ENCODE results near the gene TICAM2.

Gene TICAM2

DNA sequence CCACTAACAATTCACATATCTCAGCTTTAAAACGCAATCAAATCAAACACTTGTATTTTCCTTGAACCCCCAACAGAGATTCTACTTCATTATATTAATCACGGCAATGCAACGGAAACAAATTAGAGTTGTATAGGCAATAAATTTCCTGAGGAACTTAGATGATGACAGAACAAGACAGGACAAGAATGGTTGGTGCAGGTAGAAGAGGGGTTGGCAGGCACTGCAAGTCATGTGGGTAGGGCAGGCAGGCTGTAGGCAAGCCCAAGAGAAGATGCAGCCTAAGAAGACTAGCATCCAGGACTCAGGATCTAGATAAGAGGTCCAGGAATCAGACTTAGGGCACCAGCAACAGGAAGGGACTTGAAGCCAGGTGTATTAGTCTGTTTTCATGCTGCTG is 41.1 kb downstream of the TICAM2 start:
- DNase-seq = no peak

DNA sequence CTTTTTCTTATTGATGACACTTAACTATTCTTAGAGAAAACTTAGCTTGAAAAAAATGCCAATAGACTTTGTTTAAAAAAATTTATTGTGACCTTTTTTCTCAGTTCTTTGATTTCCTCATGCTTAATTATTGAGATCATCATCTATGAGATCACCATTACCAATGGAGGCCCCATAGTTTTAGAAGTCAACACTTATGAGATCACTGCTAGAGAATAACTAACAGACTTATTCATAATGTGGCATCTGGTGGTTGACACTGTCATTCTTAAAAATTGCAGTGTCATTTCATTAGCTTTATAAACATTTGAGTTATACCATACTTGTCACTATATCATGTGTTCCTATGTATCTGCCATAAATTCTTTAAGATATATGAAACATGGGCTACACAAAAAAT is 42.8 kb downstream of the TICAM2 start:
- peak in 1 of 2 experiments; percentile 38 for DNase-seq

DNA sequence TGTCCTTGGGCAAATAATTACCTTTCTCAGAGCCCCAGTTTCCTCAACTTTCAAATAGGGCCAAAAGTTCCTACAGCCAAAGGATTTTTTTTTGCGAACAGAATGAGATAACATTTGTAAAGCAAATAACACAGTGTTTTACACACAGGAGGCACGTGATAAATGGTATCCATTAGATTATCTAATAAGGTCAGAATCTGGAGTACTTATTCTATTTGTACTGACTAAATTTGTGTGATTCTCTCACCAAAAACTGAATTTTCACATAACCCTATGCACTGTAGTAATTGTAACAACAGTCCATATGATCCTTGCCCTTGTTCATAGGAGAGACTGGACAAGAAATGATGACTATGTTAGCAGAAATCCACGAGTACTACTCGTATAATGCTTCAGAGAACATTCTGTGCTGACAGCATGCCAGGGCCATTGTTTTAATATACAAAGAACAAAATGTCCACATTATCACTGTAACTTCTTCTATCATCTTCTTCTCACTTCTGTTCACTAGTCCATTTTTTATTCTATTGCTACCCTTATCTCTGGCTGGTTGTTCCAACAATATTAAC is 43.8 kb downstream of the TICAM2 start:
- DNase-seq = no peak

DNA sequence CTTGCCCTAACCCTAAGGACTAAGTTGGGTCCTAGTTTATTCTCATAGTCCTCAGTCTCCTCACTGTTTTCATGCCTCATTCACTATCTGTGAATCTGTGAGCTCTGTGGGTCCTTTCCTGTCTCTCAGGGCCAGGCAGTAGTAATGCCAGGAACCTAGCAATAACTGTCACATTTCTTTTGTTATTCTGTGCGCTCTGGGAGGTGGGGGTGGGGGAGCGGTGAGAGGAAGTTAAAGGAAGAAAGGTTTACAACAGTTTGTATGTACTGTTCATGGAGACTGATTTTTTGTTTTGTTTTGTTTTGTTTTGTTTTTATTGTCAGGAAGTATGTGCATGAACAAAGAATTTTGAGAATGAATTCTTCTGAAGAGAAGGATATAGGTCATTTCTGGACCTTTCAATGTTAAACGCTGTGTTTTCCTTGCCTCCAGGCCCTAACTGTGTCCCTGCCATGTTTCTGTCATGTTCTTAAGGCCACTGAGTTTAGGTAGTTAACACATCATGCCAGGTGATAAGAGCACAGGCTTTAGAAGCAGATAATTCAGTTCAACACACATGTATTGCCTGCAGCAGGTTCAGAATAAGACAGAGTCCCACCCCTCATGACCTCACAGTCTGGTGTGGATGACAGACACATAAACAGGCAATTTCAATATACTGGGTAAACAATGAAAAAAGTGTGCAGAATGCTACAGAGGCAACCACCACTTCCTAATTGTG is 44.5 kb downstream of the TICAM2 start:
- DNase-seq = peak in 1 of 2 experiments; percentile 12

DNA sequence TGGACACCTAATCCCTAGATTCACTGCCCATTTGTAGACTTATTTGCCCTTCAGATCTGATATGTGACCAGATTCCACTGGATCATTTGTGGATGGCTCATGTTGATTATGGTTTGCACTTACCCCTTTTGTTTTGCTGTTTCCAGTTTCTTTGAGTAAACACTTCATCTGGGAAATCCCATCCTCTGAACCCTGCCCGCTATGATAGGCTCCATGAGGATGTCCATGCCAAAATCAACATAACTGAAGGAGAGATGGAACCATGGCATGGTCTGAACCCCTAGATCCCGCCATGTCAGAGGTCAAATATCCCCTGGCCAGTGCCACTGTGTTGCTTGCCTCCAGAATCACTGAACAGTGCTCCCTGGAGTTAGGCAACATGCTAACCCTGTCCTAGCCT is 46.0 kb downstream of the TICAM2 start:
- no peak for DNase-seq

DNA sequence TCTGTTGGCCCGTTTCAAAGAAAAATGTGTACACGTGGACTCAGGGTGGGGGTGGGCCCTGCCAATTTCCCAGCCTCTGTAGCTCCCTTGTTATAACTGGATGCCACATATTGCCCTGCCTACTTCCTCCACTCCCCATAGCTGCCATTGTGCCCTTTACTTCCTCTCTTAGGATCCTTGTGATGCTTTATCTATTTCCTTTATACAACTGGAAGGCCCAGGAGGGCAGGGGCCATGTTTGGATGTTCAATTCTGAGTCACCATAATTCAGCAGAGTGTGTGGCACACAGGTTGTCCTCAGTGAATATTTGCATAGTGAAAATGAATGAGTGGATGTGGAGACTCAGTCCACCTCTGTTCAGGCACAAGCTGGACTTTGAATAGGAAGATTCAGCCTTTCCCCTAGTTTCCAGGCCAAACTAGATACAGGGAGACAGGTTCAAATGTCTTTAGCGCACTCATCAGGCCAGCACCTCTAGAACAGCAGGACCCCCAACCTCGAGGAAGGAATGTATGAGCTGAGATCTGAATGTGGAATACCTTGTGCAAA is 47.1 kb downstream of the TICAM2 start:
- no peak for DNase-seq

DNA sequence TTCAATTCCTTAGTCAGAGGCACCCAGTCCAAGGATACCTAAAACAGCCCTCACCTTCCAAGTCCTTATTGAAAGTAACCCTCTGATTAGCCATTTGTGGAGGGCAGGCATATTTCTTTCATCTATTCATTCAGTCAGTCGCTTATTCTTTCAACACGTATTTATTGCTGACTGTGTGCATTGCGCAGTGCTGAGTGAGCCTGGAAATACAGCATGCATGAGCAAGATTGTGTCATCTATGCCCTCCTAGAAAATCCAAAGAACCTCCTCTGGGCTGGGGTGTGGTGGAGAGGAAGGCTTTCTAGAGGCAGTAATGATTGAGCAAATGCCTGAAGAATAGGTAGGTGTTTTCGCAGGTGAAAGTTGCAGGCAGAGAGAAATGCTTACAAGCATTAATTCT is 49.2 kb downstream of the TICAM2 start:
- no peak for DNase-seq

DNA sequence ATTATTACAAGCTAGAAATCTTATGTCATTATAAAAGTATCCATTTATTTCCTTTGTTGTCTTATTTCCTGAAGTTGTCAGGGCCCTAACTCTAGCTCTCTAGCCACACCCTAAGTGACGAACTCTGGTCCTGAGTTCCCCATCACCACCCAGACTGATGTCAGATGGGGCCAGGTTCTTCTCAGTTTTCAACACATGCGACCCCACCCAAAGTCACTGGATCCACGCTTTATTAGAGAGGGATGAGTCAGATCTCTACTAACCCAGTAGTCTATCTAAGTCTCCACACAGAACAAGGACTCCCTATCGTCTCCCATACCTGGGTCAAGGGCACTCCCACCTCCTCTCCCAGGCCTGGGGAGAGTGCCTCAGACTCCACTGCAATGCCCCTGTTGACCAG is 50.9 kb downstream of the TICAM2 start:
- no peak for DNase-seq

DNA sequence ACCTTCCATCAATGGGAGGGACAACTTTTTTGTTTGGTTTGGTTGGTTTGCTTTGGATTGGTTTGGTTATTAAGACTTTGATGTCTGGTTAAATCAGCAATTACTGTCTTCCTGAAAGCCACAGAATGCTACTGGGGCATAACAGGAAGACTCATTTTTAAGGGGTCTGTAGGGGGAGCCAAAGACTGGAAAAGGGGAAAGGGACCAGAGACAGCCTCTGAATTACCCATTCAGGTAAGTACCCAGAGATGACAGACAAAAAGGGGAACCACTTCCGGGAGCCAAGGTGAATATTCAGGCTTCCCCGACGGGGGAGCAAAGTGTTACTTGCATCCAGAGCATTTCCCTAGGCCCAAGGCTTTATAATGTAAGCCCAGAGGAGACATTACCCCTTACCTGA is 53.1 kb downstream of the TICAM2 start:
- DNase-seq = peak; percentile 12 to 15

DNA sequence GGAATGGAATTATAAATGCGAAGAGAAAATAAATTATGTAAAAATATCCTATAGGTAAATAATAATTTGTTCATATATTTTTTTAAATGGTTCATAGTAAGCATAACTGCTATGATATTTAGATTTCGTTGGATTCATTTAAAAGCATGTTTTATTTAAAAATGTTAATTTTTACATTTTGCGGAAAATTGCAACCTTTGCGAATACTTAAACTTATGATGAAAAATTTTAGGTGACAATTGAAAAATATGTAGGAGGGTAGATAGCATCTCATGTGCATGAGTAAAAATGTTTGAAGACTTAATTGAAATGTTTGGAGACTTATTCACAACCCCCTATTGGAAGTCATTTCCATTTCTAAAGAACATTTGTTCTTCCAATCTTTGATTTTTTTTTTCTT is 53.6 kb downstream of the TICAM2 start:
- no peak for DNase-seq

DNA sequence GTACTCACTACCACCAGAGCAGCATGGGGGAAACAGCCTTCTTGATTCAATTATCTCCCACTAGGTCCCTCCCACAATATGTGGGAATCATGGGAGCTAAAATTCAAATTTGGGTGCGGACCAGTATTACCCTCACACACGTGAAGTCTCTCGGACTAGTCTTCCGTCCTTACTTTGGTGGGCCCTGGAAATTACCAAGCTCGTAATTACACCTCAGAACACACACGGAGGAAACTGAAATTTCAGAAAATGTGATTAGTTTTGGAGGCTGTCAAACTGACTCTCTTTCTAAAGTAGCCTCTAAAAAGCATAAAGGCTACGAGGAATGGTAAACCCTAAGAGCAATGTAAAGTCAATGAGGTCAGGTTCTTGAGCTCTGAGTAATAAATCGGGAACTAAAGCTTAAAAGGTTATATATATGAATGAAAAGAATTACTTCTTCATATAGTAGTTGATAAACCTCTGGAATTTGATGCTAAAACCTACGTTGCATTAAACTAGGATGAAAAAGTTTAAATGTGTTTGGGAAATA is 56.9 kb downstream of the TICAM2 start:
- no peak for DNase-seq

DNA sequence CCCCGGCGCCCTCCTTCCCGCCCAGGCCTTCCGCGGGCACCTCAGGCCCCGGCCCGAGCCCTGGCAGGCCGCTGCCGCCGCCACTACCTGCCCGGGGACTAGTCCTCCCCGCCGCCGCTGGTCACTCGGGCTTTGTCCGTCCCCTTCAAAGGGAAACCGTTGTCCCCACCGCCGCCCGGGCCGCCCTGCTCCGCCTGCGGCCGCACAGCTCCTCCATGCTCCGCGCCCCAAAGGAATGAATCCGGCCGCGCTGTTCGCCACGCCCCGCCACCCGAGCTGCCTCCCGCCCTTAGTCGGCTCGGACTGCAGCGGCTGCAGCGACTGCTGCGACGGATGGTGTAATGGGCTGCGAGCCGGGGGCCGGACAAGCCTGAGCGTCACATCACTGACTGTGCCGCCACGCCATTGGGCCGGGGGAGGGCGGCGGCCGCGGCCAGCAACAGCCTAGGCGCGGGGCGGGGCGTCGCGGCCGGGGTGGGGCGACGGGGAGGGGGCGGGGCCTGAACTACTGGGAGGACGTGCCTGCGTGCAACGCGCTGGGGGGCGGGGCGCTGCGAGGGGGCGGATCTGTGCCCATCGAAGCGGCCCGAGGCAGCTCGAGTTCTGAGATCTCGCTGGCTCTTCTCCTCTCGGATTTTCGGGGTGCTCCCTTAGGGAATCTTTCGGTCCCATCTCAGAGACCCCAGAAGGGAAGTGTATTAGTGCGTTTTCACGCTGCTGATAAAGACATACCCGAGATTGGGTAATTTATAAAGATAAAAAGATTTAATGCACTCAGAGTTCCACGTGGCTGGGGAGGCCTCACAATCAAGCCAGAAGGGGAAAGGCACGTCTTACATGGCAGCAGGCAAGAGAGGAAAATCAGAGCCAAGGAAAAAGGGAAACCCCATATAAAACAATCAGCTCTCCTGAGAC is 57.6 kb downstream of the TICAM2 start, which contains the start of gene FEM1C:
FEM1C (minus strand) TSS at position 340 of the 915 bp plus-strand sequence. CDS start 1,282 bp downstream, outside the sequence.
- DNase-seq = peak; percentile 84 to 97

DNA sequence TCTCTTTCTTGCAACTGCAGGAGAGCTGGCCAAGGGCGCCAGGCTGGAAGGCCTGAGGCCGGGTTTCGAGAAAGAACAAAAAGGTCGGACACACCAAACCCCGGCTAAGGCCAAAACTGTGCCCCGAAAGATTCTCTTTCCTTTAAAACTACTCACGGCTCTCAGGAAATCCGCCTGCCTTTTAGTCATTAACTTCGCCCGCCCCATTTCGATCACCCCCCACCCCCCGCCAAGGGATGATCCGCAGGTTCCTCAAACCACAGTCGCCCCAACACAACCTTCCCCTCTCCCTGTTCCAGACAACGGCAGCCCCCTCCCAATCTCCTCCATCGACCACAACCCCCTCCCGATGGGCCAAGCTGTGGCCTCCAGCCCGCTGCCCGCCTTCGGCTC is 58.2 kb downstream of the TICAM2 start:
- DNase-seq = peak; percentile 13 to 65

DNA sequence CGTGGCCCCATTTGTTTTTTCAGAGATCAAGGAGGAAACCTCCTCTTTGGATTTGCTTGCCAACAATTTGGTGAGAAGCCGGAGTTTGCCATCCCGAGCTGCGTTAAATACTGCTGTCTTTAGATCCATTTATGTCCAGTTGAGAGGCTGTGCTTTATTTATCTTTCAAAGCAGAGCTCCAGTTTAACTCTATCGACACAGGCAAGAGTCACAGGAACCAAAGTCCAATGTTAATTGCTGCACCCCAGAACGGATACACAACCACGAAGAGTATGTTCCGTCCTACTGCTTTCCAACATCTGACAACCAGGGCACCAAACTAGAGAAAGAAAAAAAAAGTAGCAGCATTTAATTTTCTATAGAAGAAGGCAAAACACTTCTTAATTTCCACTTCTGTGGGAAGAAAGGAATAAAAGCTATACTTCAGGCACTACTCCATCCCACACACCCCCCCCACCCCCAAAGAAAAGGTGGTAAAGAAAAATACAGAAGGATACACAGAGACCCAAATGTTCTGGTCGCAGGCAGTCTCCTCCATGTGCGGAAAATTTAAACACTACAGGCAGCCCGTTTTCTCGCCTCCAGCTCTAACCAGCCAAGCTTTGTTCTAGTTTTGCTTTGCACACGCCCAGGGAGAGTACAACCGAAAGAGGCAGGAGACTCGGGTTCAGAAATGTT is 58.8 kb downstream of the TICAM2 start:
- peak in 1 of 2 experiments; percentile 65 for DNase-seq

DNA sequence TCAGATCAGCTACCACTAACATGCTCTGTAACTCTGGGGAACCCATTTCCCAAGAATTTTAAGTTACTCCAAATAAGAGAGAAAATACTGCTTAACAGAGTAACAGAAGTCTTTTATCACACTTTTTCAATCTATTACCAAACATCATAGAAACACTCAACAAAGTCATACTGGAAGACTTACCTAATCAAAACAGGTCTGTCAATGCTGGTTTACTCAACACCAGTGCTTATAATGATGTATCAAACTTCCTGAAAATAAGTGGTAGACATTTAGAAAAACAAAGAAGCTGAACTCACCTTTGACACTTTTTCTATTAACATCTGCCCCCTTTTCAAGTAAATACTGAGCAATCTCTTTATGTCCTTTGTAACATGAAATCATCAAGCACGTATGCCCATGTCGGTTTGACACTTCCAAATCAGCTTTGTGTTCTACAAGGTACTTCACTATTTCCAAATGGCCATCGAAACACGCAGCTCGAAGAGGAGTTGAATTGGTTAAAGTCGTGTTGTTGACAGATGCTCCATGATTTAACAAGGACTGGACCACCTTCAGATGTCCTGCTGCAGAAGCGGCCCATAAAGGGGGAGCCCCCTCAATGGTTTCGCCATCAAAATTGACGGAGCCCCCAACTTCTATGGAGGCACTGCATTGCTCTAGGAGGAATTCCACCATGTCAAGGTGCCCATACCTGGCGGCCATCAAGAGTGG is 59.5 kb downstream of the TICAM2 start:
- DNase-seq = no peak

DNA sequence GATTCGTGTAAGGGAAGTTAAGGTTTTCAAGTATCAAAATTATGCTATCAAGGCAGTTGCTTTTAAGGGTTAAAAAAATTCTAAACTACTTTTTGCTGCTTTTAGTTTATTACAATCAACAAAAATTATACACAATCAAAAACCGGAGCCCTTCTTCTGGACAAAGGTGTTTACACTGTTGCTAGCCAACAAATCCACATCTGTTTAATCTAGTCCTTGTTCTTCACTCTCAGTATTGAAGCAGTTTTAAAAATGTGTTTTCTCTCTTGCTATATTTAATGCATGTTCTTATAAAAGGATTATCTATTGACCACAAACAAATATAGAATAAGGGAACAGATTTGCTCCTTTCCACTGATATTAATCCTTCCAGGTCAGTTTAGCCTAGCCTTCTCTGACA is 60.2 kb downstream of the TICAM2 start:
- DNase-seq = no peak

DNA sequence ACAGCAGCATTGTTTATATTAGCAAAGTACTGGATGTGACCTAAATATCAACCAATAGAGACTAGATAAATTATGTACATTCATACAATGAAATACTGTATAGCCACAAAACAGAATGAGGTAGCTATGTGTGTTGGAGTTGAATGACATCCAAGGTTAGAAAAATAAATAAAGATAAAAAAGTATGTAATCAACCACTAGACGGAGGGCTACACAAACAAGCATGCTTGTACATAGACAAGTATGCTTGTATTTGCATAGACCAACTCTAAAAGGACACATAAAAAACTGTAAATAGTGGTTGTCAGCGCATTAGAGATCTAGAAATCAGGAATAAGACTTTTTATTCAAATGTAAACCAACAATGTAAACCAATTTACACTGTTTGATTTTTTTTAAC is 60.7 kb downstream of the TICAM2 start:
- no peak for DNase-seq

DNA sequence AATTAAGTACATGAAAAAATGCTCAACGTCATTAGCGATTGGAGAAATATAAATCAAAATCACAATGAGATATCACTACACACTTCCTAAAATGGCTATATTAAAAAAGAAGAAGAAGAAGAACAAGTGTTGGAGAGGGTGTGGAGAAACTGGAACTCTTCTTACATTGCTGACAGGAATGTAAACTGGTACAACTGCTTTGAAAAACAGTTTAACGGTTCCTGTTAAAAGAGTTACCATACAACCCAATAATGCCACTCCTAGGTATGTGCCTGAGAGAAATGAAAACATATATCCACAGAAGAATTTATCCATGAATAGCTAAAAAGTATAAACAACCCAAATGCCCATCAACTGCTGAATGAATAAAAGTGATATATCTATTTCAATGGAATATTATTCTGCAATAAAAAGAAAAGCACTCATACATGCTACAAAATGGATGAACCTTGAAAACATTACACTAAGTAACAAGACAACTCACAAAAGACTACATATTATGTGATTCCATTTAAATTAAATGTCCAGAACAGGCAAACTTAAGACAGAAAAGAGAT is 66.7 kb downstream of the TICAM2 start:
- DNase-seq = no peak

DNA sequence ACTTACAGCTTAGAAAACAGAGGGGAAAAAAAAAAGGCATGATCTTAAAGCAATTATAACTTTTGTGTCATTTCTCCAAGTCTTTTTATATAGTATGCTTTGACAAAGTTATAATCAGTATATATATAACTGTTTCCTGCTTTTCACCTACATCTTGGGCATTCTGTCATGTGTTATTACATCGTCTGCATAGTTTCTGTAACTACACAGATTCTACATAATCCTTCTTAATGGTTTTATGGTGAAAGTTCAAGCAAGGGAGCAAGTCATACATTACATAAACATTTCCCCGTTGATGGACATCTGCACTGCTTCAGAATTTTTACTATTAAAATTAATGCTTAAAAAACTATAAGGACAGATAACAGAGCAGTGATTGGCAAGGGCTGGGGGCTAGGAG is 69.8 kb downstream of the TICAM2 start:
- no peak for DNase-seq

DNA sequence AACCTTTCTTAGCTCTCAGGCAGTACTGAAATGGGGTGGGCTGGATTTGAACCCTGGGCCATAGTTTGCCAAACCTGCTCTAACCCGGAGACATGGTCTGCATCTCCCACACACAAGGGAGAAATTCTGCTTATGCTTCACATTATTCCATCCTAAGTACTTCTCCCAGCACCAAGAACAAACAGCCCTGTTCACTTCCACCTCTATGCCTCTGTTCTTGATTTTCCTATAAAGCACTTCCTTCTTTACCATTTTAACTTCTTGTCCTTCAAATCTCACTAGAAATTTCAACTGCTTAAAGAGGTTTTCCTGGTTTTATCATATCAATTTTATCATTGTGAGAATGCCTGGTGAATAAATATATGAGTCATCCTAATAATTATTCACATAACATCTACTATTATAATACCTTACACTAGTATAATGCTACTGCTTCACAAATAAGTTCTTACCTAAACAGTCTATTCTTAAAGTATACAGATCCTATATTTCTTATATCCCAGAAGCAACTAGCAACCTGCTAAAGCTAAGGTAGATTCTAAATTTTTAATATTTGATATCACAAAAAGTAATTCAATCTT is 70.4 kb downstream of the TICAM2 start:
- no peak for DNase-seq

DNA sequence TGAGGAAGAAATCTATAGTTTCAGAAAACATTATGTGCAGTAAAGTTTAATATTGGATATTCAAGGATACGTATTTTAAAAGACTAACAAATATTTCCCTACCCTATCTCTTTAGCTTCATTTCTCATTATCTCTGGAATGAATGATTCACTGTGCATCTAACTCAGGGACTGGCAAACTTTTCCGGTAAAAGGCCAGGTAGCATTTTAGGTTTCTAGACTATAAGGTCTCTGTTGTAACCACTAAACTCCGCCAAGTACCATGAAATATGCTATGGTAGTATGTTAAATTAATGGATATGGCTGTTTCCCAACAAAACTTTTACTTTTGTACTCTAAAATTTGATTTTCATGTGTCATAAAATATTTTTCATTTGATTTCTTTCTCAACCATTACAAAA is 70.9 kb downstream of the TICAM2 start:
- DNase-seq = no peak
